Measurements from ENCODE around the gene ACSL3.
"Not testable (repeated sequence)": the region's sequence is repeated elsewhere in the genome, so short reads cannot be mapped to it uniquely, and the experiment has no call there.

The ACSL3 gene

GRCh38 chr2:222860740-222861410 is at the start of gene ACSL3:
TSS of gene ACSL3 (plus strand) at chr2:222861036. CDS start at chr2:222908773, 47,737 bp downstream.
- DNase-seq (ENCODE audit: low read depth in 3 of 3): peak; percentile 80 to 85 (median 83)

- no peak for DNase-seq (ENCODE audit: low read depth in 3 of 3)
Measured at GRCh38 chr2:222811828-222812227, 49.0 kb upstream of the ACSL3 start.

- no peak for DNase-seq (ENCODE audit: low read depth in 3 of 3)
Measured at GRCh38 chr2:222813177-222813843, 47.5 kb upstream of the ACSL3 start.

GRCh38 chr2:222819722-222820333 is 41.0 kb upstream of the ACSL3 start:
- no peak for DNase-seq (ENCODE audit: low read depth in 3 of 3)

GRCh38 chr2:222823183-222823930 is 37.5 kb upstream of the ACSL3 start:
- DNase-seq (ENCODE audit: low read depth in 3 of 3): no peak

- DNase-seq (ENCODE audit: low read depth in 3 of 3): no peak
Measured at GRCh38 chr2:222825031-222825430, 35.8 kb upstream of the ACSL3 start.

- DNase-seq (ENCODE audit: low read depth in 3 of 3): no peak
Measured at GRCh38 chr2:222827417-222827816, 33.4 kb upstream of the ACSL3 start.

- DNase-seq (ENCODE audit: low read depth in 3 of 3): no peak
Measured at GRCh38 chr2:222828572-222828971, 32.3 kb upstream of the ACSL3 start.

- DNase-seq (ENCODE audit: low read depth in 3 of 3): no peak
Measured at GRCh38 chr2:222830164-222830563, 30.7 kb upstream of the ACSL3 start.

- no peak for DNase-seq (ENCODE audit: low read depth in 3 of 3)
Measured at GRCh38 chr2:222833410-222833809, 27.4 kb upstream of the ACSL3 start.

GRCh38 chr2:222835143-222835822 is 25.6 kb upstream of the ACSL3 start:
- no peak for DNase-seq (ENCODE audit: low read depth in 3 of 3)

GRCh38 chr2:222835823-222836151 is 25.0 kb upstream of the ACSL3 start:
- no peak for DNase-seq (ENCODE audit: low read depth in 3 of 3)

GRCh38 chr2:222837643-222838056 is 23.2 kb upstream of the ACSL3 start:
- DNase-seq (ENCODE audit: low read depth in 3 of 3): no peak

GRCh38 chr2:222840060-222840802 is 20.6 kb upstream of the ACSL3 start:
- no peak for DNase-seq (ENCODE audit: low read depth in 3 of 3)

GRCh38 chr2:222842491-222843174 is 18.2 kb upstream of the ACSL3 start:
- no peak for DNase-seq (ENCODE audit: low read depth in 3 of 3)

- DNase-seq (ENCODE audit: low read depth in 3 of 3): no peak
Measured at GRCh38 chr2:222844323-222844722, 16.5 kb upstream of the ACSL3 start.

GRCh38 chr2:222845314-222845713 is 15.5 kb upstream of the ACSL3 start:
- not testable (repeated sequence) for DNase-seq (ENCODE audit: low read depth in 3 of 3)

GRCh38 chr2:222846003-222846402 is 14.8 kb upstream of the ACSL3 start:
- DNase-seq (ENCODE audit: low read depth in 3 of 3): no peak

GRCh38 chr2:222848031-222848430 is 12.8 kb upstream of the ACSL3 start:
- not testable (repeated sequence) for DNase-seq (ENCODE audit: low read depth in 3 of 3)

GRCh38 chr2:222848862-222849261 is 12.0 kb upstream of the ACSL3 start:
- DNase-seq (ENCODE audit: low read depth in 3 of 3): no peak

Measured in stimulated activated CD4-positive, alpha-beta T cell treated with anti-CD3 and anti-CD28 coated beads, TNF-alpha, amount 100 ng/mL, for 4 hours (primary cell).